WERI-Rb-1 (cell line): ENCODE data around the gene IRX3.

ENCODE experiments used
- DNase-seq: peaks from one replicate; pipeline ENCODE4 v3.0.0-alpha.2; 2020
- H3K27ac ChIP-seq: fragments of 250-450 bp; sonication (Bioruptor Pico); 2 replicates; pipeline ENCODE4 v1.5.1; 2020; ENCODE audit warnings: mild to moderate bottlenecking, moderate library complexity
- H3K27me3 ChIP-seq: fragments of 250-450 bp; sonication (Bioruptor Pico); 2 replicates; pipeline ENCODE4 v1.5.1; 2021; ENCODE audit warnings: mild to moderate bottlenecking, low read depth, moderate library complexity; ENCODE audit not compliant: insufficient read depth, severe bottlenecking
- H3K36me3 ChIP-seq: fragments of 250-450 bp; sonication (Bioruptor Pico); 2 replicates; pipeline ENCODE4 v1.5.1; 2020; ENCODE audit warnings: mild to moderate bottlenecking, moderate library complexity
- H3K4me3 ChIP-seq: 2 replicates; pipeline ENCODE4 v1.5.1; 2011; ENCODE audit warnings: low read depth, mild to moderate bottlenecking, control low read depth, low read length
- H3K9me3 ChIP-seq: fragments of 250-450 bp; sonication (Bioruptor Pico); 2 replicates; pipeline ENCODE4 v1.5.1; 2021; ENCODE audit warnings: mild to moderate bottlenecking, moderate library complexity; ENCODE audit not compliant: severe bottlenecking
- TF ChIP-seq, protein P1 (sequence below): IDR thresholded peaks from 2 replicates; pipeline ENCODE4 v1.5.1; 2011; ENCODE audit warnings: low read depth, mild to moderate bottlenecking, control low read depth, inconsistent platforms, low read length

IRX3 gene

DNA sequence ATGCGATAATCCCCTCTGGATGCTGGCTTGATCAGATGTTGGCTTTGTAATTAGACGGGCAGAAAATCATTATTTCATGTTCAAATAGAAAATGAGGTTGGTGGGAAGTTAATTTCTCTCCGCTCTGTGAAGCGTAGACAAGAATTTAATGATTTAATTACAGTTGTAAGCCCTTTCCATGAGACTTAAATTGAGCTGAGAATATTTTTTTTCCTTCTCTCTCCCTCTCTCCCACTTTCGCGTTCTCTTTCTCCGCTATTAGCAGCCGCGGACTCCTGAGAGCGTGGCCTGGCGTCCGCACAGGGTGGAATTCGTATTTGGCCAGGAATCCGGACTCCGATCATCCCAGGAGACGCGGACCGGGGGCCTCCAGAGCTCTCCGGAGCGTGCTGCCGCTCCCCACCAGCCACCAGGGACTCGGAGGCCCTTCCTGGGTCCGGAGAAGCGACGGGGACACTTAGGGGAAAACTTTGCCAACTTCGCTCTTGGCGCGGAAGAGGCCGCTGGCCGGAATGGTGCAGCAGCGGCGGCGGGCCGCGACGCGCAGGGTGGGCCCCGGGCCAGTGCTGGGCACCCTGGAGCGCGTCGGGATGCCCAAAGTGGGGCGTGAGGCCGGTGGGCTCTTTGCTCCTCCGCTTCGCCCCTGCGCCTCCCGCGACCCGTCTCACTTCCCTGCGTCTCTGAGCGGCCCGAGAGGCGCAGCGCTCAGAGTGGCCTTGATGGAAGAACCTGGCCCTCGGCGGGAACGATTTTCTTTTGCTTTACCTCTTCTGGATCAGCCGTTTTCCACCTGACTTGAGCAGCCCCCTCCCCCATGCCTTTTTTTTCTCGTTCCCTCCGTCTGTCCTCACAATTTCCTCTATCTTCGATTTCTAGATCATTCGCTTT, 3.6 kb upstream of the IRX3 start:
- Histone ChIP-seq H3K27ac (no peak overlapping the region), H3K4me3 (peak overlapping the region; percentile 43), H3K36me3 (no peaks in the 10 kb centered on the region), H3K9me3 (no peaks in the 10 kb centered on the region), H3K27me3 (peaks cover 30% of the 10 kb centered on the region)
- DNase-seq, result no peak
- TF ChIP-seq, protein P1, sequence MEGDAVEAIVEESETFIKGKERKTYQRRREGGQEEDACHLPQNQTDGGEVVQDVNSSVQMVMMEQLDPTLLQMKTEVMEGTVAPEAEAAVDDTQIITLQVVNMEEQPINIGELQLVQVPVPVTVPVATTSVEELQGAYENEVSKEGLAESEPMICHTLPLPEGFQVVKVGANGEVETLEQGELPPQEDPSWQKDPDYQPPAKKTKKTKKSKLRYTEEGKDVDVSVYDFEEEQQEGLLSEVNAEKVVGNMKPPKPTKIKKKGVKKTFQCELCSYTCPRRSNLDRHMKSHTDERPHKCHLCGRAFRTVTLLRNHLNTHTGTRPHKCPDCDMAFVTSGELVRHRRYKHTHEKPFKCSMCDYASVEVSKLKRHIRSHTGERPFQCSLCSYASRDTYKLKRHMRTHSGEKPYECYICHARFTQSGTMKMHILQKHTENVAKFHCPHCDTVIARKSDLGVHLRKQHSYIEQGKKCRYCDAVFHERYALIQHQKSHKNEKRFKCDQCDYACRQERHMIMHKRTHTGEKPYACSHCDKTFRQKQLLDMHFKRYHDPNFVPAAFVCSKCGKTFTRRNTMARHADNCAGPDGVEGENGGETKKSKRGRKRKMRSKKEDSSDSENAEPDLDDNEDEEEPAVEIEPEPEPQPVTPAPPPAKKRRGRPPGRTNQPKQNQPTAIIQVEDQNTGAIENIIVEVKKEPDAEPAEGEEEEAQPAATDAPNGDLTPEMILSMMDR, result no peak

DNA sequence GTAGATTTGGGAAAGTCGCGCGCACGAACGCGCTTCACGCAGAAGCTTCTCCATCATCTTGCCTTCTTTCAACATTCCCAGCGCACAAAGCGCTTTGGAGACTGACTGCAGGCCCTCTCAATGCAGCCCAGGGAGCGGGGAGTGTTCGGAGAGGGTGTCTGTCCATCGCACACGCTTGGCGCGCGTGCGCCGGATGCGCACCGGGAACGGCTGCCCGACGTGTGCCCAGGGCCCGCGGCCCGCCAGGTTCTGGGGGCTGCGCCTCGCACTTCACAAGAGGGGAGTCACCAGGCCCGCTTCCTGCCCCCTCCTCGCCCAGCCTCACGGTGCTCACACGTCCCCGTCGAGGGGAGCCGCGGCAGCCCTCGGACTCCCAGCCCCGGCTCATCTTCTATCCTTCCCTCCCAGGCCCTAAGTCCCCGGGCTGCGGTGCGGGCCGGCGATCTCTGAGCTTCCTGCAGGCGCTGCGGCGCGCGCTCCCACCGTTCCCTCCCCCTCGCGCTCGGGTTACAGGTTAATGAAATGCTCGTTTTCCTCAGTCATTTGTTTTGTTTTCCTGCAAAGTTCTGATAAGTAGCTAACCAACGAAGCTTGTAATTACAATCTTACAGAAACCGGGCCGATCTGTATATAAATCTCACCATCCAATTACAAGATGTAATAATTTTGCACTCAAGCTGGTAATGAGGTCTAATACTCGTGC, 2.8 kb upstream of the IRX3 start:
- H3K9me3 ChIP-seq, result no peaks in the 10 kb centered on the region
- peaks cover 37% of the 10 kb centered on the region for H3K27me3 ChIP-seq
- no peak overlapping the region for H3K27ac ChIP-seq
- DNase-seq, result peak; percentile 61
- TF ChIP-seq, protein P1, result no peak
- H3K4me3 ChIP-seq, result peak overlapping the region; percentile 43
- no peaks in the 10 kb centered on the region for H3K36me3 ChIP-seq

DNA sequence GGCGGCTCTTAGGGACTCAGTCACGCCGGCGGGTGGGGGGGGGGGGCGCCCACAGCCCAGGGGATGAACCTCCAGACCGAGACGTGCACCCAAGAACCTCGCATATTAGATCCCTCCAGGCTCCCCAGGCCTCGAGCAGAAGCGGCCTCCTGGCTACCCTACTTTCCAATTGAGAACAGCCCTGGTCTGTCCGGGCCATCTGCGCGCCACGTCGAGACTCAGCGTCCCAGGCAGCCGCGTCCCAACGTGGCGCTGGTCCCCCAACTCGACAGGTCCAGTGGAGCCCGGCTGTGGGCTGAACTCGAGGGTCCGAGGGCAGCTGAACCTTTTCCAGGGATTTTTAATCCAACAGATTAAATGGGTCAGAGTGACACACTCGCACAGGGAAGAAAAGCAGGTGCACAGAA, 2.3 kb upstream of the IRX3 start:
- Histone ChIP-seq H3K27me3 (peaks cover 39% of the 10 kb centered on the region), H3K9me3 (no peaks in the 10 kb centered on the region), H3K36me3 (no peaks in the 10 kb centered on the region), H3K27ac (no peak overlapping the region), H3K4me3 (peak overlapping the region; percentile 43)
- peak; percentile 14 for DNase-seq
- TF ChIP-seq, protein P1, result no peak

DNA sequence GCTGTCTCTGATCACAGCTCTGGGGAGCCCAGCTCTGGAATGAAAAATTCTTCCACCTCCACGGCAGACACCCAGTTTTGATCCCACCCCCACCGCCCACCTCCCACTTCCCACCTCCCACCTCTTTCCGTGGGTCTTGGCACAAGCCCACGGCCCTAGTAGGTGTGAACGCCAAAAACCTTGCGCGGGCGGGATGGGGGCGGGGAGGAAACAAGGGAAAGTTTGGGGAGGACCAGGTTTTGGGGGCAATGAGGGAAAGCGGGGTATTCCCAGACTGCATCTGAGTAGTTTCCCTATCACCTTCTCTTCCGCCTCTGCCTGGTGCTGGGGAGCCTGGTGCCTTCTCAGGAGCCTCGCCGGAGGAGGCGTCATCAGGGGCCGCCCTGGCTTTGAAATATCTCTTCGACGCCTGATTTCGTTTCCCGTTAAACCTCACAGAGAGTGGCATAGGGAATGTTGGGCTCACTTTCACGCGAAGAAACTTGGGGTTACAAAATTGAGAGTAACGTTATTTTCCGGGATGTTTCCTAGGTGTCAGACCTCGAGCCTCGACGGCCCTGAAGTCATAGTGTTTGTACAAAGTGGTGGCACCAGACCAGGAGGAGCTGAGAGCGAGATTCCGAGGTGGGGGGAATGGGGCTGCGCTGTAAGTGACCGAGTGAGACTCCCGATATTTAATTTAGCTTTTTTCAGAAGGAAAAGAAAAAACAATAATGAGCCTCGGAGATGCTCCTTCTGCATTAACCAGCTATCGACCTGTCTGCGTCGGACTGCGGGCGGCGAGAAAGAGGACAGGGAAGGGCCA, 1.6 kb upstream of the IRX3 start:
- no peak for DNase-seq
- Histone ChIP-seq H3K27me3 (peaks cover 40% of the 10 kb centered on the region), H3K36me3 (no peaks in the 10 kb centered on the region), H3K9me3 (no peaks in the 10 kb centered on the region), H3K27ac (no peak overlapping the region), H3K4me3 (peak overlapping the region; percentile 62)
- TF ChIP-seq, protein P1, result no peak

DNA sequence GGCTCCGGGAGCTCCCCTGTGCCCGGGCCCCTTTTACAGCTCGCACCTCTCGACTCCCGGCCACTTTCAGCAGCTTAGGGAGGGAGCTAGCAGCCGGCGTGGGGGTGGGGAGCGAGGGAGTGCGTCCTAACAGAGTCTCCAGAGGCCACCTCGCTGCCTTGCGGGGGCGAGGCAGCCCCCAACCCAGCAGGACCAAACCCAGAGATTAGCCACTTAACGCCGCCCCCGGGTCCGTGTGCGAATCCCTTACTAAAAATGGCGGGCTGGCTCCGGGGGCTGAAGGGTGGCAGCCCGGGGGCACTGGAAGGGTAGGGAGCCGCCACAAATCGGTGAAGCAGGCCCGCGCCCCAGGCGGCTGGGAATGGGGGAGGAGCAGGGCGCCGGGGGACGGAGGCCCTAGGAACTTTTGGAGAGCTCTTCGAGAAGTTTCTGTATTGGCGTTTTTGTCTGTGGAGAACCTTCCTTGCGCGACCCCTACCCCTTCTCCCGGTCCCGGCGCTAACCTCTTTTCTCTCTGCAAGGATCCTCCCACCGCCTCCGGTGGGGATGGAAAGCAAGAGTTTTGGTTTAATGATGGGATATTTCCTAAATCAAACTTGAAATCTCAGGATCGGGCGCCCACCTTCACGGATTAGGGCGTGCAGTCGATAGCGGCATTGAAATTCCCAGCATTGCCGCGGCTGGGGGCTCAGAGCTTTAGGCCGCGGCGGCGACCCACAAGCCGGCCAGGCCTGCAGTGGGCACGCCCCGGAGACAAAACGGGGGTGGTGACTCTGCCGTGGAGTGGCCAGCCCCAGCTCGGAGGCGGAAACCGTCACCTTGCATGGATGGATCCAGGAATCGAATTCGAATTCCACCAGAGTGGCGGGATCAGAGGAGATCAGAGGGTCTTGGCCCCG, 793 bp upstream of the IRX3 start:
- TF ChIP-seq, protein P1, result no peak
- no peaks in the 10 kb centered on the region for H3K9me3 ChIP-seq
- peaks cover 40% of the 10 kb centered on the region for H3K27me3 ChIP-seq
- peak; percentile 13 for DNase-seq
- H3K36me3 ChIP-seq, result no peaks in the 10 kb centered on the region
- H3K27ac ChIP-seq, result peak overlapping the region; percentile 46
- H3K4me3 ChIP-seq, result peak overlapping the region; percentile 62
